ENCODE data around the gene TP63.

- no peak for TF ChIP-seq CTCF (IDR thresholded peaks at IDR 0.05; ENCODE audit: insufficient read depth, low read length)
- TF ChIP-seq REST (IDR thresholded peaks at IDR 0.05; ENCODE audit: insufficient replicate concordance, low read depth): no peak
These were observed 125.4 kb downstream of the TP63 start for GRCh38 chr3:189756582-189757078.
